Subcutaneous adipose tissue (tissue), 4 donors: ENCODE results near the gene HOXD8. TPM values are rescaled to one million over a fixed set of nuclear protein-coding genes. Genes with fewer than 3 reads are reported as not detected.

Experiments
- total RNA-seq, 4 donors: library from RNA; depleted of rRNA; stranded (reverse); fragments of >200 nt; gene quantifications; one replicate each; pipeline ENCODE4 v1.1.0, GENCODE V29; 2016
- TF ChIP-seq, protein P1 (sequence below): fragments of 450-650 bp; IDR thresholded peaks from one replicate; pipeline ENCODE4 v1.5.1; 2016; ENCODE audit warnings: low read depth, mild to moderate bottlenecking, control low read depth, antibody characterized with exemption, moderate library complexity

The HOXD8 gene
- total RNA-seq, 4 donors from 2014 or later = 8.0 to 24.5 (median 14.4) TPM

- TF ChIP-seq, protein P1, sequence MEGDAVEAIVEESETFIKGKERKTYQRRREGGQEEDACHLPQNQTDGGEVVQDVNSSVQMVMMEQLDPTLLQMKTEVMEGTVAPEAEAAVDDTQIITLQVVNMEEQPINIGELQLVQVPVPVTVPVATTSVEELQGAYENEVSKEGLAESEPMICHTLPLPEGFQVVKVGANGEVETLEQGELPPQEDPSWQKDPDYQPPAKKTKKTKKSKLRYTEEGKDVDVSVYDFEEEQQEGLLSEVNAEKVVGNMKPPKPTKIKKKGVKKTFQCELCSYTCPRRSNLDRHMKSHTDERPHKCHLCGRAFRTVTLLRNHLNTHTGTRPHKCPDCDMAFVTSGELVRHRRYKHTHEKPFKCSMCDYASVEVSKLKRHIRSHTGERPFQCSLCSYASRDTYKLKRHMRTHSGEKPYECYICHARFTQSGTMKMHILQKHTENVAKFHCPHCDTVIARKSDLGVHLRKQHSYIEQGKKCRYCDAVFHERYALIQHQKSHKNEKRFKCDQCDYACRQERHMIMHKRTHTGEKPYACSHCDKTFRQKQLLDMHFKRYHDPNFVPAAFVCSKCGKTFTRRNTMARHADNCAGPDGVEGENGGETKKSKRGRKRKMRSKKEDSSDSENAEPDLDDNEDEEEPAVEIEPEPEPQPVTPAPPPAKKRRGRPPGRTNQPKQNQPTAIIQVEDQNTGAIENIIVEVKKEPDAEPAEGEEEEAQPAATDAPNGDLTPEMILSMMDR = no peak
Observed at GRCh38 chr2:176082824-176083751, 46.4 kb upstream of the HOXD8 start.

DNA sequence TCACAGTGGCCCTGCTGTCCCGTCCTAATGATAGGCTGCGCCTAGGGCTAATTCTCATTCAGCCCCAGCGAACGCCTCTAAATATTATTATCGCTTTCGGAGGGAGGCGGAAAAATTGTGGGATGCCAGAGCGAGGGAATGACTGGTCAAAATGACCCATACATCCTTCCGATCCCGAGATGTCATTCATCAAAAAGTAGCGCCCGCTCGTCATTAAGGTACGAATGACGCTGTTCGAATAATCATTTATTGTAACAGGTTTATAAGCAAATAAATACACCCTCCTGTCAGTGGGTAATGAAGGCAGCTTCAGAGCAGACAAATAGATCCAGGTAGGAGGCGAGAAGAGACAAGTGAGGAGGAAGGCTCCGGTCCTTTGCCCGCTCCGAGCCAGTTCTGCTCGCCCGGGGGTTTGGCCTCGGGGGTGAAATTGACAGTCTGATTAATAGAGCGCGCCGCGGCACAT lies 45.7 kb upstream of the HOXD8 start, which contains the start of gene EVX2:
EVX2 (minus strand) TSS at position 167 of the 466 bp plus-strand sequence. CDS start 186 bp downstream, outside the sequence.
- TF ChIP-seq, protein P1 = no peak

GRCh38 chr2:176084611-176085119 lies 44.8 kb upstream of the HOXD8 start:
- TF ChIP-seq, protein P1 = no peak

- TF ChIP-seq, protein P1 = no peak
Observed at GRCh38 chr2:176085120-176085788, 44.3 kb upstream of the HOXD8 start.

- TF ChIP-seq, protein P1 = no peak
Observed at GRCh38 chr2:176085861-176086771, 43.4 kb upstream of the HOXD8 start.

DNA sequence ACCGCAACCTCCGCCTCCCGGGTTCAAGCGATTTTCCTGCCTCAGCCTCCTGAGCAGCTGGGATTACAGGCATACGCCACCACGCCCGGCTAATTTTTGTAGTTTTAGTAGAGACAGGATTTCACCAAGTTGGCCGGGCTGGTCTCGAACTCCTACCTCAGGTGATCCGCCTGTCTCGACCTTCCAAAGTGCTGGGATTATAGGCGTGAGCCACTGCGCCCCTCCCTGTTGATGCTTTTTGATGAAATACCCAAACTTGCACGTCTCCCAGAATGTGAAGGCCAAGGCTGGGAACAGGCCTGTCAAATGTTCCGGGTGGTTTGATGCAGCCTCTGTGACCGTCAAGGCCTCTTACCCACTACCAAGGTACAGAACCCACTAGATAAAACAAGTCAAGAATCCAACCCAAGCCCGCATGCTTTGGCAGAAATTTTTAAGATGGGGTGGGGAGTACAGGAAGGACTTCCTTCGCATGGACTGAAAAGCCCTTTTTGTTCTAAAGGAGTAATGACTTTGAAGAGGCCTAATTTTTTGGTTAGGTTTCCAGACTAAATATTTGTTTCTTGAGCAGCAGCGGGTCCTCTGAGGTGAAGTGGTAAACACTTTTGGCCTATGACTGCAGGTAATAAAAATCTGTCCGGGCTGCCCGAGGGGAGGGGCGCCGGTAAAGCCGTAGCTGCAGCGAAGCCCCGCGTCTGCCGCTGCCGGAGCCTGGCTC lies 42.0 kb upstream of the HOXD8 start:
- TF ChIP-seq, protein P1 = no peak
